Measurements from ENCODE around the gene RAE1. TPM values are rescaled to one million over a fixed set of nuclear protein-coding genes. Genes with fewer than 3 reads are reported as not detected.

RAE1 gene
- total RNA-seq, 6 experiments from 2014 or later = 8.6 to 22.1 (median 11.1) TPM

- no peak overlapping the region for H3K27ac ChIP-seq
- H3K27me3 ChIP-seq = peaks cover 0 to 9% of the 10 kb centered on the region in 2 donors
- ATAC-seq (no peak), DNase-seq (no peak)
- WGBS (ENCODE audit: insufficient coverage, low coverage, low lambda C conversion rate, missing lambda C conversion rate) = 37% methylated on average over 8 of the region's 8 CpGs
- no peak overlapping the region for H3K4me3 ChIP-seq
- no peaks in the 10 kb centered on the region for H3K4me1 ChIP-seq
- intact Hi-C loops (cut with DNase I) = no loop called here
- H3K9me3 ChIP-seq = no peaks in the 10 kb centered on the region
- TF ChIP-seq CTCF (IDR thresholded peaks at IDR 0.05) = no peak
- H3K36me3 ChIP-seq = no peaks in the 10 kb centered on the region
These were observed 20.1 kb upstream of the RAE1 start for GRCh38 chr20:57330998-57331397.

- no peaks in the 10 kb centered on the region for H3K9me3 ChIP-seq
- no peaks in the 10 kb centered on the region for H3K36me3 ChIP-seq
- no peaks in the 10 kb centered on the region for H3K4me1 ChIP-seq
- no peak overlapping the region for H3K27ac ChIP-seq
- ATAC-seq (no peak), DNase-seq (no peak)
- no peak overlapping the region for H3K4me3 ChIP-seq
- peak in 2 of 4 donors; percentile 24 to 34 for TF ChIP-seq CTCF (IDR thresholded peaks at IDR 0.05)
- no peak for TF ChIP-seq POLR2A (IDR thresholded peaks at IDR 0.05)
- 46% methylated on average over 1 of the region's 1 CpG for WGBS (ENCODE audit: insufficient coverage, low coverage, low lambda C conversion rate, missing lambda C conversion rate)
- H3K27me3 ChIP-seq = peaks cover 0 to 9% of the 10 kb centered on the region in 2 donors
- intact Hi-C loops (cut with DNase I) = no loop called here
These were observed 18.7 kb upstream of the RAE1 start for GRCh38 chr20:57332105-57333089.

DNA sequence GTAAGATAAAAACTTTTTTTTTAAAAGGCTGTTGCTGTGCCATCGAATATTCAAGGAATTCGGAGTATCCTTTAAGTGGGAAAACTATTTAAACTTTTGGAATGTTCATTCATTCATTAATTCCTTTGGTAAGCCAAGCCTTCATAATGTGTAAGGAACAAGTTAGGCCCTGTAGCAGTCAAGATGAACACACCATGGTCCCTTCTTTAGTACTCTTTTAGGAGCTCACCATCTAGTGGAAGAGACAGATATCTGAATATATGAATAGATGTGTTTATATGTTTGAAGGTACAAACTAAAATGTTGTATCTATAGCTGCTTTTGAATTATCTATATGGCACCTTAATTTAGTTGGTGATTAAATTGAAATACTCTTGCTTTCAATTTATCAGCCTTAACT lies 15.7 kb upstream of the RAE1 start:
- intact Hi-C loops (cut with DNase I) = loop anchor here in 1 of 2 donors (5.0 kb wide), 1 partner anchor 243 kb away; no protein-coding TSS in a partner anchor
- TF ChIP-seq CTCF (IDR thresholded peaks at IDR 0.05) = no peak
- TF ChIP-seq POLR2A (IDR thresholded peaks at IDR 0.05) = no peak
- WGBS (ENCODE audit: insufficient coverage, low coverage, low lambda C conversion rate, missing lambda C conversion rate) = 31% methylated on average over 2 of the region's 2 CpGs
- ATAC-seq = no peak
- no peak for DNase-seq
- H3K9me3 ChIP-seq = no peaks in the 10 kb centered on the region
- no peak overlapping the region for H3K27ac ChIP-seq
- H3K4me3 ChIP-seq = no peak overlapping the region
- H3K36me3 ChIP-seq = no peaks in the 10 kb centered on the region
- H3K4me1 ChIP-seq = no peaks in the 10 kb centered on the region
- peaks cover 0 to 9% of the 10 kb centered on the region in 2 donors for H3K27me3 ChIP-seq

DNA sequence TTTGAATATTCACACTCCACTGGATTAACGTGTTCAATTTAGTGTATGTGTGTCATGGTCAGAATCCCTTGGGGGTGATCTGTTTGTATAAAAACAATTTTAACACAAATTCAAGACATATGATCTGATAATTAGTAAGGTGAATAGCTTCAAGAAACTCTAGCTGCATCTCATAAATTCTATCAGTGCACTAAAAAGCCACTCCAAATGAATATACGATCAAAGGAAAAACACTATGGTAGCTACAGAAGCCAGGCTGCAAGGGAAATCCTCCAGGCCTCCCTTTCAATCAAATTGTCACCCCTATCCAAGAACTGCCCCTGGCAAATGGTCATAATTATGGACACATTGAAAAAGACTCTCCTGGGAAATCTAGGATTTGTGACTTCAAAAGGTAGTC lies 9.4 kb upstream of the RAE1 start:
- intact Hi-C loops (cut with DNase I) = no loop called here
- no peak overlapping the region for H3K27ac ChIP-seq
- ATAC-seq (no peak), DNase-seq (no peak)
- no peaks in the 10 kb centered on the region for H3K36me3 ChIP-seq
- no peaks in the 10 kb centered on the region for H3K27me3 ChIP-seq
- TF ChIP-seq POLR2A (IDR thresholded peaks at IDR 0.05) (no peak), CTCF (IDR thresholded peaks at IDR 0.05) (no peak)
- no peaks in the 10 kb centered on the region for H3K9me3 ChIP-seq
- 43% methylated on average over 2 of the region's 2 CpGs for WGBS (ENCODE audit: insufficient coverage, low coverage, low lambda C conversion rate, missing lambda C conversion rate)
- no peak overlapping the region for H3K4me3 ChIP-seq
- H3K4me1 ChIP-seq = no peaks in the 10 kb centered on the region

Data from right lobe of liver (tissue), 6 donors.